HepG2 (cell line): ENCODE results near the gene ZNF490. TPM values are rescaled to one million over a fixed set of nuclear protein-coding genes. Genes with fewer than 3 reads are reported as not detected.

Source experiments
- ATAC-seq: fragments of 200-7000 bp; cut with Tn5 transposase; 3 replicates; pipeline ENCODE4 v1.9.1; 2020; ENCODE audit warnings: mild to moderate bottlenecking, moderate library complexity
- BruUV-seq: library from RNA; stranded (reverse); fragments of 400-500 nt; replicated peaks from 2 replicates; lab custom pipeline; 2021; lab: Mats Ljungman, UMichigan
- CTCF ChIA-PET: fragments of 300-600 bp; formaldehyde crosslinking; extraction: SDS; loops from one replicate; lab custom pipeline; 2021; ENCODE audit warnings: low total read pairs, inconsistent platforms, low intra/inter-chr PET ratio; lab: Yijun Ruan, JAX
- POLR2A ChIA-PET: fragments of 350-600 bp; sonication (Branson Sonifier 250); formaldehyde crosslinking; loops from one replicate; lab custom pipeline; 2020; ENCODE audit warnings: antibody characterized with exemption, inconsistent platforms; lab: Yijun Ruan, JAX
- DNase-seq: peaks from one replicate; pipeline ENCODE4 v3.0.0-alpha.2; 2015; ENCODE audit warnings: low spot score
- FAIRE-seq: peaks from 3 replicates; lab custom pipeline; 2011; peaks lifted over from hg19 to GRCh38; lab: Jason Lieb, UNC
- H2AFZ ChIP-seq: one replicate; pipeline ENCODE4 v1.6.1; 2011; ENCODE audit warnings: low read length, inconsistent platforms
- H3K27ac ChIP-seq: fragments of 300-600 bp; 3 replicates; pipeline ENCODE4 v1.8.0; 2011; ENCODE audit warnings: mixed run types, mild to moderate bottlenecking, mixed read lengths, low read length, inconsistent platforms; ENCODE audit not compliant: insufficient read depth; ENCODE audit errors: extremely low read length
- H3K27me3 ChIP-seq, 2 experiments: fragments of 200-600 bp in 1 of 2; 2 replicates in 1 of 2; 3 replicates in 1 of 2; pipeline versions ENCODE4 v1.6.0 to v1.8.0; 2011; ENCODE audit warnings: low read length in 2 of 2, mild to moderate bottlenecking in 2 of 2, moderate library complexity in 2 of 2, inconsistent platforms in 1 of 2; ENCODE audit not compliant: insufficient read depth in 2 of 2, control insufficient read depth in 1 of 2
- H3K36me3 ChIP-seq, 2 experiments: fragments of 200-600 bp in 1 of 2; replicated peaks in 1 of 2; 2 replicates in 1 of 2; 3 replicates in 1 of 2; pipeline versions ENCODE4 v1.5.1 to v1.8.0; 2011; ENCODE audit warnings: low read length in 2 of 2, inconsistent platforms in 1 of 2; ENCODE audit not compliant: insufficient read depth in 2 of 2, control insufficient read depth in 1 of 2
- H3K4me1 ChIP-seq: 2 replicates; pipeline ENCODE4 v1.5.1; 2012; ENCODE audit warnings: low read length, inconsistent platforms; ENCODE audit not compliant: insufficient read depth
- H3K4me2 ChIP-seq: 2 replicates; pipeline ENCODE4 v1.6.0; 2011; ENCODE audit warnings: low read depth, low read length, inconsistent platforms
- H3K4me3 ChIP-seq, 3 experiments: fragments of 200-600 bp in 1 of 3; sonication (generic), shearing (Covaris generic) in 1 of 3; replicated peaks in 1 of 3; 2 replicates each; pipeline ENCODE4 v1.5.1; 2011 to 2016; ENCODE audit warnings: low read length in 3 of 3, inconsistent platforms in 2 of 3, low read depth in 2 of 3, mild to moderate bottlenecking in 2 of 3, control low read depth in 1 of 3, mixed read lengths in 1 of 3; ENCODE audit not compliant: insufficient read depth in 1 of 3
- H3K79me2 ChIP-seq: one replicate; pipeline ENCODE4 v1.6.1; 2011; ENCODE audit warnings: low read length, inconsistent platforms; ENCODE audit not compliant: insufficient read depth
- H3K9ac ChIP-seq: 2 replicates; pipeline ENCODE4 v1.6.0; 2011; ENCODE audit warnings: mild to moderate bottlenecking, low read depth, low read length, inconsistent platforms; ENCODE audit not compliant: insufficient read depth
- H3K9me3 ChIP-seq: 2 replicates; pipeline ENCODE4 v1.5.1; 2012; ENCODE audit warnings: mild to moderate bottlenecking, low read length
- H4K20me1 ChIP-seq: 2 replicates; pipeline ENCODE4 v1.6.0; 2011; ENCODE audit warnings: inconsistent platforms, mild to moderate bottlenecking, low read length, moderate library complexity; ENCODE audit not compliant: insufficient read depth
- CEBPB ChIP-seq: IDR thresholded peaks from 2 replicates; pipeline ENCODE4 v1.6.1; 2011; ENCODE audit warnings: low read depth, low read length, improper control_type of control experiment, borderline replicate concordance
- HCFC1 ChIP-seq: fragments of 150-350 bp; IDR thresholded peaks from 2 replicates; pipeline ENCODE4 v1.6.1; 2014; ENCODE audit warnings: low read depth, low read length
- KAT7 ChIP-seq: IDR thresholded peaks from 2 replicates; pipeline ENCODE4 v1.6.1; 2018; ENCODE audit warnings: borderline replicate concordance, missing compliant biosample characterization
- POLR2A ChIP-seq, 2 experiments: IDR thresholded peaks; 2 replicates each; pipeline ENCODE4 v1.6.1; 2011; ENCODE audit warnings: low read depth in 2 of 2, low read length in 2 of 2, mild to moderate bottlenecking in 1 of 2, moderate library complexity in 1 of 2; ENCODE audit not compliant: insufficient read depth in 1 of 2
- ZFP1 ChIP-seq: IDR thresholded peaks from 2 replicates; pipeline ENCODE4 v1.6.1; 2016
- ZNF17 ChIP-seq: sonication (generic); formaldehyde crosslinking; IDR thresholded peaks from 2 replicates; pipeline ENCODE4 v1.5.0; 2020; ENCODE audit warnings: mild to moderate bottlenecking, missing genetic modification reagents
- ZNF564 ChIP-seq: sonication (generic); formaldehyde crosslinking; IDR thresholded peaks from 2 replicates; pipeline ENCODE4 v1.8.1; 2023; ENCODE audit warnings: mild to moderate bottlenecking, missing genetic modification reagents
- WGBS: methylation state at CpG from one replicate; pipeline ENCODE4 v1.1.6; 2017; ENCODE audit warnings: low lambda C conversion rate; 5-methylcytosine and 5-hydroxymethylcytosine counted together
- in situ Hi-C: cut with HindIII; loops from 2 replicates; pipeline ENCODE4 v1.10.0; 2017; ENCODE audit warnings: low pct_unique_long_range_greater_than_20kb; ENCODE audit not compliant: extremely low pct_ligation_motif_present
- intact Hi-C: fragments of 100-400 bp; cut with micrococcal nuclease; formaldehyde crosslinking; loops from one replicate; pipeline ENCODE4 v1.10.0; 2022; ENCODE audit not compliant: unreplicated experiment
- polyA plus RNA-seq, 8 experiments: library from polyadenylated mRNA; depleted of rRNA in 3 of 8; stranded (reverse) in 7 of 8; unstranded in 1 of 8; fragments of >200 nt; fragmentation: Illumina TruSeq in 4 of 8; extraction: Trizol in 4 of 8; gene quantifications; 2 replicates each; pipeline versions ENCODE4 v1.2.1 to v1.2.3, GENCODE V29; 2011 to 2016; ENCODE audit warnings: low read depth in 4 of 8, missing spikeins in 1 of 8, mixed read lengths in 1 of 8; ENCODE audit not compliant: insufficient read depth in 1 of 8
- total RNA-seq, 5 experiments: library from RNA; depleted of rRNA; stranded (reverse); fragments of >200 nt; fragmentation: Illumina TruSeq; extraction: Trizol; gene quantifications; 2 replicates each; pipeline ENCODE4 v1.2.3, GENCODE V29; 2016; ENCODE audit warnings: low read depth in 1 of 5
- TF ChIP-seq, protein P1 (sequence below): sonication (generic); formaldehyde crosslinking; IDR thresholded peaks from 2 replicates; pipeline ENCODE4 v1.4.0; 2020; ENCODE audit warnings: missing genetic modification reagents
- TF ChIP-seq, protein P2 (sequence below): sonication (generic); formaldehyde crosslinking; IDR thresholded peaks from 2 replicates; pipeline ENCODE4 v1.8.1; 2023; ENCODE audit warnings: missing genetic modification reagents, inconsistent platforms, borderline replicate concordance
- TF ChIP-seq, protein P3 (sequence below): sonication (generic); formaldehyde crosslinking; IDR thresholded peaks from 2 replicates; pipeline ENCODE4 v1.9.0; 2021; ENCODE audit warnings: missing genetic modification reagents, borderline replicate concordance

Gene ZNF490
- total and polyA plus RNA-seq, 2 of the 13 experiments (the other 11 are each of a cell fraction or from before 2014, with no cell fraction given), result 1.3 to 2.9 TPM

GRCh38 chr19:12544401-12544876 is 66.2 kb downstream of the ZNF490 start:
- intact Hi-C loops (no loop called here), in situ Hi-C loops (no loop called here)
- H4K20me1 ChIP-seq, result peaks cover 23% of the 10 kb centered on the region
- H3K4me1 ChIP-seq, result peaks cover 42% of the 10 kb centered on the region
- H2AFZ ChIP-seq, result no peak overlapping the region
- FAIRE-seq, result no peak
- no peak for DNase-seq
- no peaks in the 10 kb centered on the region for H3K27me3 ChIP-seq
- no peak overlapping the region for H3K4me2 ChIP-seq
- peaks cover 51% of the 10 kb centered on the region for H3K79me2 ChIP-seq
- H3K27ac ChIP-seq, result no peak overlapping the region
- no peak overlapping the region for H3K9ac ChIP-seq
- no peak overlapping the region for H3K4me3 ChIP-seq
- POLR2A ChIA-PET, result no interaction called here
- H3K36me3 ChIP-seq, result peaks cover 2 to 4% of the 10 kb centered on the region in 2 experiments; a peak in 2 of 5 replicates
- WGBS, result 99% methylated on average over 5 of the region's 5 CpGs
- no TSS peak for BruUV-seq
- no peak for TF ChIP-seq KAT7
- no peak for TF ChIP-seq ZFP1 (CRISPR knock-in tag)
- TF ChIP-seq, protein P1, sequence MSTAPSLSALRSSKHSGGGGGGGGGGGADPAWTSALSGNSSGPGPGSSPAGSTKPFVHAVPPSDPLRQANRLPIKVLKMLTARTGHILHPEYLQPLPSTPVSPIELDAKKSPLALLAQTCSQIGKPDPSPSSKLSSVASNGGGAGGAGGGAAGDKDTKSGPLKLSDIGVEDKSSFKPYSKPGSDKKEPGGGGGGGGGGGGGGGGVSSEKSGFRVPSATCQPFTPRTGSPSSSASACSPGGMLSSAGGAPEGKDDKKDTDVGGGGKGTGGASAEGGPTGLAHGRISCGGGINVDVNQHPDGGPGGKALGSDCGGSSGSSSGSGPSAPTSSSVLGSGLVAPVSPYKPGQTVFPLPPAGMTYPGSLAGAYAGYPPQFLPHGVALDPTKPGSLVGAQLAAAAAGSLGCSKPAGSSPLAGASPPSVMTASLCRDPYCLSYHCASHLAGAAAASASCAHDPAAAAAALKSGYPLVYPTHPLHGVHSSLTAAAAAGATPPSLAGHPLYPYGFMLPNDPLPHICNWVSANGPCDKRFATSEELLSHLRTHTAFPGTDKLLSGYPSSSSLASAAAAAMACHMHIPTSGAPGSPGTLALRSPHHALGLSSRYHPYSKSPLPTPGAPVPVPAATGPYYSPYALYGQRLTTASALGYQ (CRISPR knock-in tag), result no peak
- TF ChIP-seq, protein P2, sequence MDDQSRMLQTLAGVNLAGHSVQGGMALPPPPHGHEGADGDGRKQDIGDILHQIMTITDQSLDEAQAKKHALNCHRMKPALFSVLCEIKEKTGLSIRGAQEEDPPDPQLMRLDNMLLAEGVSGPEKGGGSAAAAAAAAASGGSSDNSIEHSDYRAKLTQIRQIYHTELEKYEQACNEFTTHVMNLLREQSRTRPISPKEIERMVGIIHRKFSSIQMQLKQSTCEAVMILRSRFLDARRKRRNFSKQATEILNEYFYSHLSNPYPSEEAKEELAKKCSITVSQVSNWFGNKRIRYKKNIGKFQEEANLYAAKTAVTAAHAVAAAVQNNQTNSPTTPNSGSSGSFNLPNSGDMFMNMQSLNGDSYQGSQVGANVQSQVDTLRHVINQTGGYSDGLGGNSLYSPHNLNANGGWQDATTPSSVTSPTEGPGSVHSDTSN (CRISPR knock-in tag), result no peak
- CTCF ChIA-PET, result no interaction called here
- ATAC-seq, result no peak; the same call in 2 of the 3 replicates
- no peaks in the 10 kb centered on the region for H3K9me3 ChIP-seq

DNA sequence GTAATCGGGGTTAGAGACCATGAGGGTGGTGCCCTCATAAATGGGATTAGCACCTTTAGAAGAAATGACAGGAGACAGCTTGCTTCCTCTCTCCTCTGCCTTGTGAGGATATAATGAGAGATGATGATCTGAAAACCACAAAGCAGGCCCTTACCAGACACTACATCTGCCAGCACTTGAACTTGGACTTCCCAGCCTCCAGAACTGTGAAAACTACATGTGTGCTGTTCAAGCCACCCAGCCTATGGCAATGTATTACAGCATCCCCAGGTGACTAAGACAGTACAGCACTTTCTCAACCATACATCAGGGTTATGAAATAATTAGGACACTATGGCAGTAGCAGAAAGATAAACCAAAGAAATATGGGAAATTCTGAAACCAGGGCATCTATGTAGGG is 66.8 kb downstream of the ZNF490 start:
- Histone ChIP-seq H3K4me1 (peaks cover 36% of the 10 kb centered on the region), H3K4me3 (no peak overlapping the region), H3K79me2 (peaks cover 45% of the 10 kb centered on the region), H3K4me2 (no peak overlapping the region), H3K27me3 (no peaks in the 10 kb centered on the region), H3K9me3 (no peaks in the 10 kb centered on the region), H2AFZ (no peak overlapping the region), H4K20me1 (peaks cover 18% of the 10 kb centered on the region), H3K36me3 (peaks cover 2 to 4% of the 10 kb centered on the region in 2 experiments; a peak in 3 of 5 replicates), H3K27ac (no peak overlapping the region), H3K9ac (no peak overlapping the region)
- intact Hi-C loops, result no loop called here
- TF ChIP-seq HCFC1 (no peak), POLR2A (IDR thresholded peaks at IDR 0.05; ENCODE audit: insufficient read depth in 1 of 2, low read depth in 2 of 2, low read length in 2 of 2) (no peak), ZNF17 (CRISPR knock-in tag) (no peak), CEBPB (peak; percentile 15; the same call in 1 of the 2 replicates), ZNF564 (peak; percentile 97)
- TF ChIP-seq, protein P3, sequence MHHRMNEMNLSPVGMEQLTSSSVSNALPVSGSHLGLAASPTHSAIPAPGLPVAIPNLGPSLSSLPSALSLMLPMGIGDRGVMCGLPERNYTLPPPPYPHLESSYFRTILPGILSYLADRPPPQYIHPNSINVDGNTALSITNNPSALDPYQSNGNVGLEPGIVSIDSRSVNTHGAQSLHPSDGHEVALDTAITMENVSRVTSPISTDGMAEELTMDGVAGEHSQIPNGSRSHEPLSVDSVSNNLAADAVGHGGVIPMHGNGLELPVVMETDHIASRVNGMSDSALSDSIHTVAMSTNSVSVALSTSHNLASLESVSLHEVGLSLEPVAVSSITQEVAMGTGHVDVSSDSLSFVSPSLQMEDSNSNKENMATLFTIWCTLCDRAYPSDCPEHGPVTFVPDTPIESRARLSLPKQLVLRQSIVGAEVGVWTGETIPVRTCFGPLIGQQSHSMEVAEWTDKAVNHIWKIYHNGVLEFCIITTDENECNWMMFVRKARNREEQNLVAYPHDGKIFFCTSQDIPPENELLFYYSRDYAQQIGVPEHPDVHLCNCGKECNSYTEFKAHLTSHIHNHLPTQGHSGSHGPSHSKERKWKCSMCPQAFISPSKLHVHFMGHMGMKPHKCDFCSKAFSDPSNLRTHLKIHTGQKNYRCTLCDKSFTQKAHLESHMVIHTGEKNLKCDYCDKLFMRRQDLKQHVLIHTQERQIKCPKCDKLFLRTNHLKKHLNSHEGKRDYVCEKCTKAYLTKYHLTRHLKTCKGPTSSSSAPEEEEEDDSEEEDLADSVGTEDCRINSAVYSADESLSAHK (CRISPR knock-in tag), result no peak
- in situ Hi-C loops, result no loop called here
- ChIA-PET CTCF (no interaction called here), POLR2A (no interaction called here)
- DNase-seq (no peak), FAIRE-seq (no peak), ATAC-seq (no peak)
- 94% methylated on average over 1 of the region's 1 CpG for WGBS
- no TSS peak for BruUV-seq
